COLO668 (cell line): ENCODE data around the gene MTCL1.

Experiments
- DNase-seq: peaks from one replicate; lab custom pipeline; 2025; ENCODE audit not compliant: unreplicated experiment; lab: John Stamatoyannopoulos, UW

Gene MTCL1

GRCh38 chr18:8709248-8710059 is 4.1 kb downstream of the MTCL1 start:
- no peak for DNase-seq

GRCh38 chr18:8711736-8712135 is 6.4 kb downstream of the MTCL1 start:
- no peak for DNase-seq

DNA sequence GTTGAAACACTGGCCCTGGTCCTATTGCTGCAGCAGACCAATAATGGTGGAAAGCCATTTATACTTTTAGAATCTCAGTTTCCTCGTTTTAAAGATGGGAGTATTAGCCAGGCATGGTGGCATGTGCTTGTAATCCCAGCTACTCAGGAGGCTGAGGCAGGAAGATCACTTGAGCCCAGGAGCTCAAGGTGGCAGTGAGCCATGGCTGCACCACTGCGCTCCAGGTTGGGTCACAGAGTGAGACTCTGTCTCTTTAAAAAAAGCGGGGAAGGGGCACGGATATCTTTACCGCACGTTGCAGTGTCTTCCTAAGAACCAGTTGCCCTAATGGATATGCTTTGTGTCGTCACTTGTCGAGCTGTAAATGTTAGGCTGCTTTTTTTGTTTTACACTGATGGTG is 8.3 kb downstream of the MTCL1 start:
- no peak for DNase-seq

DNA sequence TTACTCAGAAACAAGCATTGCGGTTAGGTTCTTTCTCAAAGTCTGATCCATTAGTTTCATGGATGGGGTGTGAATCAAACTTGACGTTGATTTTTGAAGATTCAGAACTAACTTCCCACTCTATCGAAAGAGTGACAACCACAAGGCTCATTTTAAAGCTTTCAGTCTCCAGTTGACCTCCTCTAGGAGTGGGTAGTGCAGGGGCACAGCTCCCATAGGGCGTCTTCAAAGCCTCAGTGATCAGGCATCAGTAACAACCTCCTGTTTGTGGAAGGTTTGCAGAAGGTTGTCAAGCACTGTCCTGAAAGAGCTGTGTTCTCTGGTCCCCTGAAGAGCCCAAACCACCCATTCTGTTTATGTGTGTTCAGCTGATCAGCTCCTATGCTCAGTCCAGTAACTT is 10.2 kb downstream of the MTCL1 start:
- no peak for DNase-seq

GRCh38 chr18:8717011-8717770 is 11.8 kb downstream of the MTCL1 start:
- DNase-seq, result no peak

DNA sequence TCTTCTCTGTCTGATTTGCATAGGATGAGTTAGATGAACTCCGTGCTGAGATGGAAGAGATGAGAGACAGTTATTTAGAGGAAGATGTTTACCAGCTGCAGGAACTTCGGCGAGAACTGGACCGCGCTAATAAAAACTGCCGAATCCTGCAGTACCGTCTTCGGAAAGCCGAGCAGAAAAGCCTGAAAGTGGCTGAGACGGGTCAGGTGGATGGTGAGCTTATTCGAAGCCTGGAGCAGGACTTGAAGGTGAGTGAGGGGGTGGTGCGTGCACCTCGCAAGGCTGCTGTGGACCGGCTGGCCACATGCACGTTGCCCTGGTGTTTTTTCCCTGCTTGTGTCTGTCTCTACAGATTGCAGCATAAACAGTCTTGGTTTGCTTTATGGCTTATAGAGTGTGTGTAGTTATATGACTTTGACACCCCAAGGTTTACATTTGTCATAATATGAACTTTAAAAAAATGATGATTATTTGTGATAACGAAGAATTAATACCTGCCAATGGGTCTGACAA is 13.1 kb downstream of the MTCL1 start:
- no peak for DNase-seq

GRCh38 chr18:8719192-8719591 is 13.8 kb downstream of the MTCL1 start:
- DNase-seq, result no peak

DNA sequence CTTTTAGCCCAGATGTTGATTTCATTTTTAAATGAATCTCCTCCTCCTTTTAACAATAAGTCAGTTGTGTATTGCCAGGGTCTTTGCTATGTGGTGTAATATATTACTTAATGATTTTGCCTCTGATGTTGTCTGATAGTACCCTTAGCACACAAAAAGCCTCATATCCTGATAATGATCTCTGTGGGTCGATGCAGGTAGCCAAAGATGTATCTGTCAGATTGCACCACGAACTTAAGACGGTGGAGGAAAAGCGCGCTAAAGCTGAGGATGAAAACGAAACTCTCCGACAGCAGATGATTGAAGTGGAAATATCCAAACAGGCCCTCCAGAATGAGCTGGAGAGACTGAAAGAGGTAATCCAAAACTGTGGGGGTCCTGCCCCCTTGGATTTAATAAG is 14.8 kb downstream of the MTCL1 start:
- DNase-seq, result no peak

DNA sequence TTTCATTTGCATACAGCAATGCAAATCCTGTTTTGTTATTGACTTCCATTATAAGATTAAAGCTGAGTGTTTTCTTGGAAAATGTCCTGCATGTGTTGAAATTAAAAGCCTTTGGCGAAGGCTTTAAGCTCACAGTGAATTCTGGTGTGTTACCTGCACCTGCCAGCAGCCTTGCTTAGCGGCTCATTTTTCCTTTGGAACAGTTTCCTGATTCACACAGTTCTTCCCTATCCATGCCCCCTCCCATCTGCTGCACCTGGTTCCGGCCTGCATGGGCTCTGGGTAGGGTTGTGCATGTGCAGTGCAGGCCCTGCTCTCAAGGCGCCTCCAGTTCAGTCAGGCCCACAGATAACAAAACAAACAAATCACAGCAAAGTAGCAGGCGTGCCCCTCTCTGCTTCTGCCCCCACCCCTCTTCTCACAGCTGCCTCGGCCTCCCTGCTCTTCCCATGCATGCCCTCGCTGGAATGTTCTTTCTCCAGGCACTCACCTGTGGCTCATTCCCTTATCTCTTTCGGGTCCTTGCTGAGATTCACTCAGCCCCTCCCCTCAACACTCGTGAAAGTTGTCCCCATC is 15.8 kb downstream of the MTCL1 start:
- no peak for DNase-seq

GRCh38 chr18:8721716-8722115 is 16.4 kb downstream of the MTCL1 start:
- no peak for DNase-seq

GRCh38 chr18:8722946-8723820 is 17.8 kb downstream of the MTCL1 start:
- DNase-seq, result no peak

DNA sequence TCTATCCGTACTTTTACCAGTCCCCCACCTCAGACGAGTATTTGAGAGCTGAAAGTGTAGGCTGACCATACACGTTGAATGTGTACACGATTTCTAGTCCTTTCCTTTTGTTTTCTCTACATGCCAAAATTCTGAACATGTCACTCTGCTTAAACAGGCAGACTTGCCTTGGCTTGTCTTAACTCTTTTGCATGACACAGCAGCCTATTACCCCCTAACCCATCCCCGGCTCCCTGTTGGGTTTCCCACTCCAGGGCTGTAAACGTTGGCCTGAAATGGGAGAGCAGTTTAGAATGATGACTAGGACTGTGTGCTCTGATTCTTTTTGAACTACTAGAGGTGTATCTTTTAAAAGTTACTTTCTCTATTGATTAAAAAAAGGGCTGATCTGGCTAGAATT is 19.1 kb downstream of the MTCL1 start:
- no peak for DNase-seq

DNA sequence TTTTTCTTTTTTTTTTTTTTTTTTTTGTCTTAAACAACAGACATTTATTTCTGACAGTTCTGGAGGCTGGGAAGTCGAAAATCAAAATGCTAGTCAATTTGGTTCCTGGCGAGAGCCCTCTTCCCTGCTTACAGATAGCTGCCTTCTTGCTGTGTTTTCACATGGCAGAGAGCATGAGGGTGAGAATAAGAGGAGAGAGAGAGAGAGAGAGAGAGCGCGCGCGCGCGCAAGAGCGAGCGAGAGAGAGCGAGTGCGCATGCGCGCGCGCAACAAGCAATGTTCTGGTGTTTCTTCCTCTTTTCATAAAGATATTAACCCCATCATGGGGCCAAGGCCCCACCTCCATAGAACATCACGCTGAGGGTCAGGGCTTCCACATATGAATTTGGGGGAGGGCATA is 20.9 kb downstream of the MTCL1 start:
- no peak for DNase-seq

DNA sequence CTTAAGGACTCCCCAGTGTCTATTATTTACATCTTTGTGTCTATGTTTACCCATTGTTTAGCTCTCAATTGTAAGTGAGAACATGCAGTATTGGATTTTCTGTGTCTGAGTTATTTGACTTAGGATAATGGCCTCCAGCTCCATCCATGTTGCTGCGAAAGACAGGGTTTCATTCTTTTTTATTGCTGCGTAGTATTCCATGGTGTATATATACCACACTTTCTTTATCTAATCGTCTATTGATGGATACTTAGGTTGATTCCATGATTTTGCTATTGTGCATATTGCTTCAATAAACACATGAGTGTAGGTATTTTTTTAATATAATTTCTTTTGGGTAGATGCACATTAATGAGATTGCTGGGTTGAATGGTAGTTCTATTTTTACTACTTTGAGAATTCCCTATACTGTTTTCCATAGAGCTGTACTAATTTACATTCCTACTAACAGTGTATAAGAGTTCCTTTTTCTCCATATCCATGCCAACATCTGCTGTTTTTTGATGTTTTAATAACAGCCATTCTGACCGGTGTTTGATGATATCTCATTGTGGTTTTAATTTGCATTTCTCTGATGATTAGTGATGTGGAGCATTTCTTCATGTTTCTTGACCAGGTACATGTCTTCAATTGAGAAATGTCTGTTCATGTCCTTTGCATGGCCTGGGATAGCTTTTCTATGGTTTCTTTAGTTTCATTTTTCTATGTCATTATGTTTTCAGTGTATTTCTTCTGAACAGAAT is 21.8 kb downstream of the MTCL1 start:
- DNase-seq, result no peak

GRCh38 chr18:8730080-8730827 is 24.9 kb downstream of the MTCL1 start:
- no peak for DNase-seq

- no peak for DNase-seq
Observed at GRCh38 chr18:8732442-8733360, 27.3 kb downstream of the MTCL1 start.

GRCh38 chr18:8734496-8734895 is 29.1 kb downstream of the MTCL1 start:
- DNase-seq, result no peak

DNA sequence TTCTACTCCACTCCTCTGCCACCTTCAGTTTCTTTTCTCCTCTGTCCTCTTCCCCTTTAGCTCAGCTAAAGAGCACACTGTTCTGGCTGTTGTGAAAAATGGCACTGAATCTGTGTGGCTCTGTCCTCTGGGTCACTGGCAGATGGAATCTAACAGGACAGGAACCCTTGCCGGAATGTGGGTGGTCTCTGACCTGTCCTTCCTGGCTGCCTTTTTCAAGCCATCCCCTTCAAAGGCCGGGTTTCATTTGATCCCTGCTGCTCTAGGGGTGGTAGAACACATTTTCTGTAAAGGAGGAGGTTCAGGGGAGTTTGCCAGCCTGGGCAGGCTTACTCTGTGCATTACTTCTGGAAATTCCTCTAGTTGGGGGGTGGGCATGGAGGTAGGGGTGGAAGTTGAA is 29.9 kb downstream of the MTCL1 start:
- no peak for DNase-seq

- DNase-seq, result no peak
Observed at GRCh38 chr18:8741117-8741516, 35.8 kb downstream of the MTCL1 start.
